HCT116 (cell line): ENCODE measurements around the gene LENG9. TPM values are rescaled to one million over a fixed set of nuclear protein-coding genes. Genes with fewer than 3 reads are reported as not detected.

Source experiments
- ATAC-seq: fragments of 200-7000 bp; cut with Tn5 transposase; 2 replicates; pipeline ENCODE4 v1.9.1; 2020; ENCODE audit warnings: mild to moderate bottlenecking, moderate library complexity
- BruUV-seq: library from RNA; stranded (reverse); fragments of 400-500 nt; replicated peaks from 2 replicates; lab custom pipeline; 2021; lab: Mats Ljungman, UMichigan
- CTCF ChIA-PET: fragments of 300-600 bp; sonication (Branson Sonifier 250); formaldehyde crosslinking; loops from one replicate; lab custom pipeline; 2021; ENCODE audit warnings: antibody characterized with exemption; lab: Charles Lee
- POLR2A ChIA-PET: fragments of 300-600, 350-600 bp; sonication (Branson Sonifier 250); formaldehyde crosslinking; loops from one replicate; lab custom pipeline; 2021; ENCODE audit warnings: antibody characterized with exemption; lab: Charles Lee
- RAD21 ChIA-PET, 2 experiments: fragments of 300-600 bp; sonication (Branson Sonifier 250); formaldehyde crosslinking; loops; one replicate each; lab custom pipeline; 2023; ENCODE audit warnings: low total read pairs in 2 of 2; ENCODE audit not compliant: uncharacterized antibody in 2 of 2, unreplicated experiment in 2 of 2, low non-redundant PET in 1 of 2; lab: Charles Lee
- DNase-seq: peaks from one replicate; pipeline ENCODE4 v3.0.0-alpha.2; 2010; ENCODE audit warnings: low read depth, low spot score
- H2AFZ ChIP-seq: fragments of 200-600 bp; shearing (Covaris generic), sonication (generic); 2 replicates; pipeline ENCODE4 v1.6.1; 2017; ENCODE audit warnings: low read depth, mixed run types, mixed read lengths, antibody characterized with exemption, low read length; ENCODE audit not compliant: poor library complexity, severe bottlenecking
- H3K27ac ChIP-seq: 2 replicates; pipeline ENCODE4 v1.5.1; 2012; ENCODE audit warnings: low read depth, low read length
- H3K27me3 ChIP-seq: fragments of 200-600 bp; sonication (generic); 2 replicates; pipeline ENCODE4 v1.6.1; 2016; ENCODE audit warnings: mixed run types, low read length, mixed read lengths; ENCODE audit not compliant: insufficient read depth
- H3K36me3 ChIP-seq, 2 experiments: fragments of 200-500 bp in 1 of 2; fragments of 200-600 bp in 1 of 2; sonication (Bioruptor generic) in 1 of 2; sonication (generic) in 1 of 2; 2 replicates each; pipeline versions ENCODE4 v1.5.1 to v1.6.1; 2014 to 2016; ENCODE audit warnings: low read length in 2 of 2, inconsistent platforms in 1 of 2, mixed read lengths in 1 of 2, mixed run types in 1 of 2; ENCODE audit not compliant: insufficient read depth in 2 of 2, control insufficient read depth in 1 of 2
- H3K4me1 ChIP-seq, 2 experiments: fragments of 200-600 bp in 1 of 2; sonication (generic) in 1 of 2; 2 replicates each; pipeline versions ENCODE4 v1.5.1 to v1.6.1; 2012 to 2017; ENCODE audit warnings: low read length in 2 of 2, inconsistent platforms in 1 of 2, mild to moderate bottlenecking in 1 of 2, mixed read lengths in 1 of 2, mixed run types in 1 of 2, moderate library complexity in 1 of 2; ENCODE audit not compliant: insufficient read depth in 2 of 2, control insufficient read depth in 1 of 2
- H3K4me2 ChIP-seq: fragments of 200-600 bp; sonication (generic); 2 replicates; pipeline ENCODE4 v1.6.1; 2017; ENCODE audit warnings: mixed run types, low read length, mixed read lengths
- H3K4me3 ChIP-seq, 2 experiments: fragments of 200-600 bp in 1 of 2; sonication (generic) in 1 of 2; replicated peaks in 1 of 2; 2 replicates each; pipeline ENCODE4 v1.5.1; 2011 to 2016; ENCODE audit warnings: low read length in 2 of 2, control low read depth in 1 of 2, low read depth in 1 of 2, mild to moderate bottlenecking in 1 of 2, mixed read lengths in 1 of 2, mixed run types in 1 of 2
- H3K79me2 ChIP-seq: fragments of 200-600 bp; sonication (generic); 2 replicates; pipeline ENCODE4 v1.6.1; 2017; ENCODE audit warnings: mild to moderate bottlenecking, mixed run types, low read length, moderate library complexity, mixed read lengths; ENCODE audit not compliant: insufficient read depth
- H3K9ac ChIP-seq: fragments of 200-600 bp; sonication (generic); 2 replicates; pipeline ENCODE4 v1.6.1; 2016; ENCODE audit warnings: low read length, mixed read lengths
- H3K9me2 ChIP-seq: fragments of 200-600 bp; sonication (generic), shearing (Covaris generic); 2 replicates; pipeline ENCODE4 v1.6.1; 2017; ENCODE audit warnings: mixed run types, mild to moderate bottlenecking, moderate library complexity; ENCODE audit not compliant: insufficient read depth
- H3K9me3 ChIP-seq, 2 experiments: fragments of 200-500 bp in 1 of 2; fragments of 200-600 bp in 1 of 2; sonication (Bioruptor generic) in 1 of 2; sonication (generic) in 1 of 2; 2 replicates each; pipeline ENCODE4 v1.6.1; 2014 to 2017; ENCODE audit warnings: low read length in 2 of 2, mixed read lengths in 2 of 2, inconsistent platforms in 1 of 2, low read depth in 1 of 2, mild to moderate bottlenecking in 1 of 2, mixed run types in 1 of 2, moderate library complexity in 1 of 2; ENCODE audit not compliant: control insufficient read depth in 1 of 2, insufficient read depth in 1 of 2
- H4K20me1 ChIP-seq: fragments of 200-600 bp; sonication (generic), shearing (Covaris generic); 2 replicates; pipeline ENCODE4 v1.6.1; 2017; ENCODE audit warnings: mixed run types, mild to moderate bottlenecking, moderate library complexity; ENCODE audit not compliant: insufficient read depth
- EGR1 ChIP-seq: IDR thresholded peaks from 2 replicates; pipeline ENCODE4 v1.6.1; 2012; ENCODE audit warnings: low read depth
- POLR2A ChIP-seq: IDR thresholded peaks from 2 replicates; pipeline ENCODE4 v1.7.0; 2011; ENCODE audit warnings: borderline replicate concordance; ENCODE audit not compliant: insufficient read depth, insufficient read length; ENCODE audit errors: extremely low read depth
- ZFX ChIP-seq: fragments of 450-650 bp; IDR thresholded peaks from 2 replicates; pipeline ENCODE4 v1.6.1; 2017
- intact Hi-C: fragments of 100-400 bp; cut with micrococcal nuclease; formaldehyde crosslinking; loops from 2 replicates; pipeline ENCODE4 v1.10.0; 2022
- total RNA-seq: library from RNA; stranded (reverse); gene quantifications from one replicate; pipeline ENCODE4 v1.2.1, GENCODE V29; 2021; ENCODE audit not compliant: unreplicated experiment

The LENG9 gene
- total RNA-seq, 1 experiment from 2014 or later: 9.0 TPM

GRCh38 chr19:54412877-54413276 is 50.7 kb downstream of the LENG9 start:
- Histone ChIP-seq H3K27me3 (peaks cover 10% of the 10 kb centered on the region; the same call in 1 of the 2 replicates), H3K27ac (no peak overlapping the region), H3K9me3 (no peaks in the 10 kb centered on the region), H3K4me2 (no peak overlapping the region), H3K36me3 (no peaks in the 10 kb centered on the region), H2AFZ (no peak overlapping the region), H3K79me2 (no peaks in the 10 kb centered on the region), H4K20me1 (no peaks in the 10 kb centered on the region), H3K9ac (no peak overlapping the region), H3K4me3 (no peak overlapping the region), H3K9me2 (no peaks in the 10 kb centered on the region), H3K4me1 (no peaks in the 10 kb centered on the region)
- CTCF ChIA-PET: no interaction called here
- DNase-seq (no peak), ATAC-seq (no peak)
- POLR2A ChIA-PET: no interaction called here
- BruUV-seq: no TSS peak
- no peak for TF ChIP-seq ZFX
- TF ChIP-seq EGR1: no peak
- TF ChIP-seq POLR2A: no peak
- RAD21 ChIA-PET: no interaction called here
- intact Hi-C loops: no loop called here

Other genes starting within 250 kb of the LENG9 start
- gene LILRB3, start 240.8 kb downstream of the LENG9 start, total RNA-seq: 0.12 TPM
- gene LILRA6, start 221.0 kb downstream of the LENG9 start, total RNA-seq: not detected
- gene LILRB5, start 206.5 kb downstream of the LENG9 start, total RNA-seq: not detected
- gene LILRB2, start 182.7 kb downstream of the LENG9 start, total RNA-seq: not detected
- not detected for gene LILRA5, start 150.6 kb downstream of the LENG9 start, total RNA-seq
- not detected for gene LILRA4, start 124.6 kb downstream of the LENG9 start, total RNA-seq
- 0.89 TPM for gene LAIR1, start 98.8 kb downstream of the LENG9 start, total RNA-seq
- gene TTYH1, start 48.3 kb downstream of the LENG9 start, total RNA-seq: 0.37 TPM
- gene LENG8, start 14.6 kb downstream of the LENG9 start, total RNA-seq: 196 TPM
- 0.64 TPM for gene CDC42EP5, start 9.5 kb upstream of the LENG9 start, total RNA-seq
- gene LAIR2, start 39.1 kb upstream of the LENG9 start, total RNA-seq: not detected
- gene LILRA2, start 110.0 kb upstream of the LENG9 start, total RNA-seq: not detected
- gene LILRA1, start 129.9 kb upstream of the LENG9 start, total RNA-seq: not detected
- not detected for gene LILRB1, start 166.7 kb upstream of the LENG9 start, total RNA-seq
- not detected for gene LILRB4, start 199.2 kb upstream of the LENG9 start, total RNA-seq